Hematopoietic multipotent progenitor cell treated with erythropoietin and hydrocortisone succinate and interleukin-3 and kit ligand, for 8 days (in vitro differentiated cells): ENCODE data around the gene RPL10A.
"Not testable (repeated sequence)": the region's sequence is repeated elsewhere in the genome, so short reads cannot be mapped to it uniquely, and the experiment has no call there.

ENCODE experiments used
- DNase-seq: peaks from one replicate; pipeline ENCODE4 v3.0.0-alpha.2; 2015

Gene RPL10A

GRCh38 chr6:35468181-35468979, at the start of gene RPL10A:
TSS of gene RPL10A (plus strand) at chr6:35468401. CDS start at chr6:35468435, 34 bp downstream.
- peak; percentile 98 for DNase-seq

GRCh38 chr6:35419417-35419816, 48.8 kb upstream of the RPL10A start:
- peak; percentile 12 for DNase-seq

- DNase-seq: no peak
Observed at GRCh38 chr6:35419961-35420360, 48.2 kb upstream of the RPL10A start.

GRCh38 chr6:35425284-35425683, 42.9 kb upstream of the RPL10A start:
- no peak for DNase-seq

DNA sequence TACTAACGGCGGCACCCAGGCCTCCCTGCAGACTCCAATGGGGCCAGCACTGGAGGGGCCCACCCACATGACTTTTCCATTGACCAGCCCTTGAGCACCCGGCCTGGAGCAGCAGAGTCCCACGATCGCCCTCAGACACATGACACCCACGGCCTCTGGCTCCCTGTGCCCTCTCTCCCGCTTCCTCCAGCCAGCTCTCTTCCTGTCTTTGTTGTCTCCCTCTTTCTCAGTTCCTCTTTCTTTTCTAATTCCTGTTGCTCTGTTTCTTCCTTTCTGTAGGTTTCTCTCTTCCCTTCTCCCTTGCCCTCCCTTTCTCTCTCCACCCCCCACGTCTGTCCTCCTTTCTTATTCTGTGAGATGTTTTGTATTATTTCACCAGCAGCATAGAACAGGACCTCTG, 42.1 kb upstream of the RPL10A start:
- no peak for DNase-seq

- no peak for DNase-seq
Observed at GRCh38 chr6:35427435-35427834, 40.8 kb upstream of the RPL10A start.

DNA sequence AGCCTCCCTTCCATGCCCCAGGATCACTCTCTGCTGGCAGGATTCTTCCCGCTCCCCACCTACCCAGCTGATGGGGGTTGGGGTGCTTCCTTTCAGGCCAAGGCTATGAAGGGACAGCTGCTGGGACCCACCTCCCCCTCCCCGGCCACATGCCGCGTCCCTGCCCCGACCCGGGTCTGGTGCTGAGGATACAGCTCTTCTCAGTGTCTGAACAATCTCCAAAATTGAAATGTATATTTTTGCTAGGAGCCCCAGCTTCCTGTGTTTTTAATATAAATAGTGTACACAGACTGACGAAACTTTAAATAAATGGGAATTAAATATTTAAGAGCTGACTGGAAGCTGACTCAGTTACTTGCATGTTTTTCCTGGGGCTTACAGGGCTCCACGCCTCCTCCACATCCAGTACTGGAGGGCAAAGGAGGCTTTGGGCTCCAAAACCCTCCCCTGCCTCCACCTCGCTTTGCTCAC, 40.3 kb upstream of the RPL10A start:
- DNase-seq: no peak

DNA sequence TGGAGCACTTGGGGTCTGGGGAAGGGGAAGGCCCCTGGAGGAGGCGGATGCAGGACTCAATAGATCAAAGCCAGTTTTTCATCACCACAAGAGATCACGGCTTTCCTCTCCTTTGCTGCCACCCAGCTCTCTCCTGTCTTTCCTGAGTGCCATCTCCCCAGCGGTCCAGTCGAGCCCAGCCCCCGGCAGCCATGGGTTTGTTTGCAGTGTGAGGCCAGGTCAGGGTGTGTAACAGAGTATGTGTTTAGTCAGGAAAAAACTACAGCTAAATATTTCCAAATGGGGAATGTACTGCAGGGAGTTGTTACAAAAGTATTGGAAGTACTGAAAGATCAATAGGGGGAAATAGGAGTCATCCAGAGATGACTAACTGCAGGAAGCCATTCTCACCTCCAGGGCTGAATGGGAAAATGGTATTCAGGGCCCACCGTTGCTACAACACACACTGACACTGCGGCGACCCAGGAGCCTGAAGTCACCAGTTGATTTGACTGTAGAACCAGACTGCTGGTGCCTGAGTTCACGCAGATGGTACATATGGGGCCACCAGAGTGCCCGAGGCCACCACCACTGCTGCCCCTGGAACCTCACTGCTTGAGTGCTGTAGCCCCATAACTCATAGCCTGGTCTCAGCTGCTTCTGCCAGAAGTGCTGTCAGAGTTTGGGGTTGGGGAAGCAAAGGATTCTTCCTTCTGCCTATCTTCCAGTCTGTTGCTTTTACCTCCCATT, 39.6 kb upstream of the RPL10A start:
- no peak for DNase-seq

DNA sequence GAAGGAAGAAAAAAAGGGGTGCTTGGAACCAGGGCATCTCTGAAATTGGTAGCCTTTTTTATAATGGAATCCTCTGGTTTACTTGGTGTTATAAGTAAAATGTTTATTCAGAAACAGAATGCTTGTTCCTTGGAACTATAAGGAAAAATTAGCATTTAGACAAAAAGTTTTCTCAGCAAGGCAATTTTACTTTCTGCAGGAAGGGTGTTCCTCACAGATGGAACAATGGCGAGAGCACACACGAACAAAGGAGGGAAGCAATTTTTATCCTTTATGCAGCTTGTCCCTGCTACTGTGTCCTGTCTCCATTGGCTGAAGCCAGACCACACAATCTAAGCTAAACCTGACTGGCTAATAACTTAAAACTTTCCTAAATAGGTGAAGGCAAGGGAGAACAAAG, 38.7 kb upstream of the RPL10A start:
- DNase-seq: no peak

DNA sequence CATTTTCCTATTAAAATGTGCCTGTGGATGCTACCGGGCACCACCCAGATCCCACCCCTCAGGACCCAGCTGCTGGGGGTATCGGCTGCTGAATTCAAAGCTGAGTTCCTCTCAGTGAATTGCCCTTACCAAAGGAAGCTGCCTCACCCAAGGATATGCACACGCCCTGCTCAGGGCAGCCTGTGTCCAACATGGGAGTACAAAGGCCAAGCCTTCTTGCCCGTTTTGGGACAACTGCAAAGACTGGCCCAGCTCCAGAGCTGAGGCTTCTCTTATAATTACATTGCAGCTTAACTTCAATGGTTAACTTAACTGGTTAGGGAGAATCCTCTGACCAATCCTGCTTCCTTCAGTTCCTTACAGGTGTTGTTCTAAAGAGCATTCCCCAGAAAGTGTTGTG, 35.9 kb upstream of the RPL10A start:
- no peak for DNase-seq

DNA sequence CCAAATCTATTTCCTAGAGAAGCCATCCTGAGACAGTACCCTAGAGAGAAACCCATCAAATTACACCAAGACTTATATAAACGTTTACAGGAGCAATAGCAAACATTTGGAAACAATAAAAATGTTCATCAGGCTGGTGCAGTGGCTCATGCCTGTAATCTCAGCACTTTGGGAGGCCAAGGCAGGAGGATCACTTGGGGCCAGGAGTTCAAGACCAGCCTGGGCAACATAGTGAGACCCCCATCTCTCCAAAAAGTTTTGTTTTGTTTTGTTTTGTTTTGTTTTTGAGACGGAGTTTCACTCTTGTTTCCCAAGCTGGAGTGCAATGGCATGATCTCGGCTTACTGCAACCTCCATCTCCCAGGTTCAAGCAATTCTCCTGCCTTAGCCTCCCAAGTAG, 35.5 kb upstream of the RPL10A start:
- not testable (repeated sequence) for DNase-seq

DNA sequence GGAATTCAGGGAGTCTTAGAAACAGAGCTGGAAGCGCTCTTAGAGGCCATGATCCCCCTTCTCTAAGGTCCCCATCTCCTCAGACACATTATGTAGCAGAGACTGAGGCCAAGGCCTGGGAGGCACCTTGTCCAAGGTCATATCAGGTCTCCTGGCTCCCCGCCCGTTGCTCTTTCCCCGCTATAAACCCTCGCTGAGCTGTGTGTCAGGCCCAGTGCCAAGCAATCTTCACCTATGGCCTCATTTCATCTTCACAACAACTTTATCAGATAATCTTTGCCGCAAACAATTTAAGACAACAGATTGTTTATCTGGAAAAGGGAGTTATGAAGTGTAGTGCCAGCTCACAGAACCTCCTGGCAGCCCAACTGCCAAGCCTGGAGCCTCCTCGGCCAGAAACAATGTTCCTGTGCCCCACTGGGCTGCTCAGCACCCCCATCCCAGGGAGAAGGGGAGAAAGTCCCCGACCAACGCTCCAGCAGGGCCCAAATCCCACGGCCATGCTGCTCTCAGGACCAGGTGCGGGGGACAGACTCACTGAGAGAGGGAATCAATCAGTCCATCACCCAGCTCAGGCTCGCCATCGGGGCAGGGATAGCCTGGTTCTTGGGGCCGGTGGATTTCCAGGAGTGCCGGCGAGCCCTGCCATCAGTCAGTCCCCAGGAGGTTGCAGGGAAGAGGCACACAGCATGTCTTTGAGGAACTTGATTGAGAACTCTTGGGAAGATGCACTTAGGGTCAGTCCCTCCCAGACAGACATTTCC, 32.9 kb upstream of the RPL10A start:
- DNase-seq: no peak

- DNase-seq: no peak
Observed at GRCh38 chr6:35436071-35436857, 31.9 kb upstream of the RPL10A start.

DNA sequence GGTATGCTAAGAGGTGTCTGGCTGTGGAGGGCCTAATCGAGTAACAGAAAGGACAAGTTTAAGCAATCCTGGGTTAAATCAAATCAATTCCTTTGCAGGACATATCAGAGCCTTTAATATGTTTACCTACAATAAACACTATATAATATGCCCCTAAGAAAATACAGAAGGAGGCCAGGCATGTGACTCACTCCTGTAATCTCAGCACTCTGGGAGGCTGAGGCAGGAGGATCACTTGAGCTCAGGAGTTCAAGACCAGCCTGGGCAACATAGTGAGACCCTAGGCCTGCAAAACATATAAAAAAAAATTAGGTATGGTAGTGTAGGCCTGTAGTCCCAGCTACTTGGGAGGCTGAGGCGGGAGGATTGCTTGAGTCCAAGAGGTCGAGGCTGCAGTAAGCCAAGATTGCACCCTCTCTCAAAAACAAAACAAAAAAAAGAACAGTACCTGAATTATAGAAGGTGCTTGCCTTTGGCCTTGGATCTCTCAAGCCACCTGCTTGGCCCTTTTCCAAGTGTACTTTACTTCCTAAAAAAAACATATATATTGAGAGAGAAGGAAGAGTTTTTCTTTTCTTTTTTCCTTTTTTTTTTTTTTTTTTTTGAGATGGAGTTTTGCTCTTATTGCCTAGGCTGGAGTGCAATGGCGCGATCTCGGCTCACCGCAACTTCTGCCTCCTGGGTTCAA, 29.7 kb upstream of the RPL10A start:
- not testable (repeated sequence) for DNase-seq

GRCh38 chr6:35439308-35439707, 28.9 kb upstream of the RPL10A start:
- no peak for DNase-seq

DNA sequence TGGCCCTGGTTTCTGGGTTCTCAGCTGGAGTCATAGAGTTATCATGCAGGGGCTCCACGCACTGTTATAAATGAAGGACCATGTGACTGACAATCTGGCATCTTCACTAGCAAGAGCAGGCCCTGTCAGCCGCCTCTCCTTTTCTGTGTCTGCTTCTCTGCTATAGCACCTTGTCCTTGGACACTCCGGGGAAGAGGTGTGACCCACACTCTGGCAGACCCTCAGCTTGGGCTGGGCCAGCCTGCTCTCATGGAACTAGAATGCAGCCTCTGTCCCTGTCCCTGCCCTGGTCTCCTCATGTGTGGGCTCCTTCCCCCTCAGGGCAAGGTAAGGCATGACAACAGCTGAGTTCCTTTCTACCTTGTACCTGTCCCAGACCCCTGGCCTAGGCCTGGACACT, 27.0 kb upstream of the RPL10A start:
- DNase-seq: no peak

GRCh38 chr6:35441642-35442041, 26.6 kb upstream of the RPL10A start:
- DNase-seq: no peak

GRCh38 chr6:35442693-35443092, 25.5 kb upstream of the RPL10A start:
- no peak for DNase-seq

- DNase-seq: no peak
Observed at GRCh38 chr6:35443341-35444030, 24.7 kb upstream of the RPL10A start.

GRCh38 chr6:35445691-35446090, 22.5 kb upstream of the RPL10A start:
- DNase-seq: no peak

- DNase-seq: no peak
Observed at GRCh38 chr6:35448191-35448590, 20.0 kb upstream of the RPL10A start.
